ENCODE data around the gene IMMP2L.

- TF ChIP-seq CTCF (IDR thresholded peaks at IDR 0.05; ENCODE audit: low read depth, low read length, missing input control) (no peak), TAF1 (conservative IDR thresholded peaks at IDR 0.05) (no peak), RAD21 (IDR thresholded peaks at IDR 0.05) (no peak), EGR1 (IDR thresholded peaks at IDR 0.05; ENCODE audit: low read depth in 2 of 2) (no peak), ZBTB33 (IDR thresholded peaks at IDR 0.05) (no peak), SP1 (IDR thresholded peaks at IDR 0.05) (no peak), MAX (IDR thresholded peaks at IDR 0.05) (no peak), YY1 (IDR thresholded peaks at IDR 0.05) (no peak), RXRA (IDR thresholded peaks at IDR 0.05) (no peak), ATF3 (IDR thresholded peaks at IDR 0.05) (no peak), REST (IDR thresholded peaks at IDR 0.05) (no peak), FOXA1 (IDR thresholded peaks at IDR 0.05) (no peak)
These were observed 488.1 kb downstream of the IMMP2L start for GRCh38 chr7:111074071-111074747.

Data from liver (tissue), 3 donors.